HL-60/S4 (cell line): ENCODE data around the gene ATP6V0C.

Source experiments
- in situ Hi-C: fragments of 300-500 bp; cut with MboI; formaldehyde crosslinking; loops from 2 replicates; pipeline ENCODE4 v1.14.3; 2022; ENCODE audit warnings: low sequenced_read_pairs

ATP6V0C gene

DNA sequence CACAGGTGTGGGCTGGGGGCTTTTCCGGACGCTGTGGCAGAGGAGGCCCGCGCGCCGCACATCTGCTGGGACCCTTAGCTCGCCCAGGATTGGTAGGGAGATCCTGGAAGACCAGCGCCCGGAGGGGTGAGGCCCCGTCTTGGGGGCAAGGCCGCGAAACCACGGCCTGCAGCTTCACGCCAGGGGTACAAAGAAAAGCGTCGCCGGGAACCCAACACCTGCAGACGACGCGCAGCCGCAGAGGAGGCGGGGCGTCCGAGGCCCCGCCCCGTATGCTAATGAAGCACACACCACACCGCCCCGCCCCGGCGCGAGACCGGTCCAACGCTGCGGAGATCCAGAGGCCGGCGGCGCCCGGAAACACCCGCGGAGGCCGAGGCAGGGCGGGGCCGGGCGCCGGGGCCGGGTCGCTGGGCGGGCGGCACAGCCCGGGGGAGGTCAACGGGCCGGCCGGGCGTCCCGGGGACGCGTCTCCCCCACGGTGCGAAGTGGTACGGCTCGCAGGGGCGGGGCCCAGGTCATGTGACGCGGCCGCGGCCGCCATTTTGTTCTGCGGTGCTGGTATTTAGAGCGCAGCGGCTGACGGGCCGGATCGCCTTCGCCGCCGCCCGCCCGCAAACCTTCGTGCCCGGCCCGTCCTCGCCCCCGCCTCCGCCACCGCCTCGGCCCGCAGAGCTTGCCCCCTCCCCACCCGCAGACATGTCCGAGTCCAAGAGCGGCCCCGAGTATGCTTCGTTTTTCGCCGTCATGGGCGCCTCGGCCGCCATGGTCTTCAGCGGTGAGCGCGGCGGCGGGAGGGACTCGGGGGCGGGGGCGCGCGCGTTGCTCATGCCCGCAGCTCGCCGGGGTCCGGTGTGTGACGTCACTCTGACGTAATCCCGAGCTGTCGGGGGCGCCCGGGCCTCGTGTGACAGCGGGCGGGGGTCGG, at the start of gene ATP6V0C:
Gene ATP6V0C, plus strand, starts transcription at position 548 of the 928 bp plus-strand sequence. Its CDS starts 152 bp downstream, at position 700.
- in situ Hi-C loops, result no loop called here

DNA sequence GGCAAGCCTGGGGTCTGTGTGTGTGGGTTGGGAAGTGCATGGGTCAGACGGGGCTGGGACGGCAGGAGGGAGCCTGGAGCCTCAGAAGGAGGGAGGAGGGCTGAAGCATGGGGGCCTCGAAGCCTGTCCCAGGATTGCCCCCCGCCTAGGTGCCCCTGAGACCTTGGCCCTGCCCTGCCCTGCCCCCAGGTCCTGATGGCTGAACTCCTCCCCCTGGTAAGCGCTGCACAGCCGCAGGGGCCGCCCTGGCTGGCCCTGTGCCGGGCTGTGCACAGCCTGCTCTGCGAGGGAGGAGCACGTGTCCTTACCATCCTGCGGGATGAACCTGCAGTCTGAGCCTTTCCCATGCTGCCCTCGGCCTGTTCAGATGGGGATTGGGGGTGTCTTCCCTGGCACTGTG, 49.4 kb upstream of the ATP6V0C start:
- in situ Hi-C loops, result no loop called here

DNA sequence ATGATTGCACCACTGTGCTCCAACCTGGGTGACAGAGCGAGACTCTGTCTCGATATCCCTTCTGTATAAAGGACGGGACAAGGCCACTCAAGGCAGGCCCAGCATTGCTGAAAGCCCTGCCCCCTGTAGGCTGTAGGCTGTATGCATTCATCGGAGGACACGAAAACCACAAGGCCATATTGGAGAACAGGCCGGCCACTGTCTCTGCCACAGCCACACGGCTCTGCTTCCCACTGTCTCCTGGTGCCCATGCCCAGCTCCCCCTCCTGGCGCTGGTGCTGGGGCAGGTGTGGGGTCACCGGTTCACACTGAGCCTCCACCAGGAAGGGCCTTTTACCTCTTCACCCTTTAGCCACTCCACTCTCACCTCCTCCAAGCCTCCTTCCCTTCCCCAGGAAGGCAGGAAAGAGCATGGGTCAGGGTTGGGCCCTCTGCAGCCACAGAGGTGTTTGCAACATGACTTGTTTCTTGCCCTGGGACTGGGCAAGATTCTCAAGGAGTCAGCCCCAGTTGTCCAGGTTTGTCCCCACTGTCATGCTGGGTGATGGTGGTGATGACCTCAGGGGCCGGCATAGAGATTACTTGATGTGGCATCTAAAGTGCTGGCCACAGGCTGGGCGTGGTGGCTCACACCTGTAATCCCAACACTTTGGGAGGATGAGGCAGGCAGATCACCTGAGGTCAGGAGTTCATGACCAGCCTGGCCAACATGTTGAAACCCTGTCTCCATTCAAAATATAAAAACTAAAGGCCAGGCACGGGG, 47.9 kb upstream of the ATP6V0C start:
- in situ Hi-C loops, result no loop called here

DNA sequence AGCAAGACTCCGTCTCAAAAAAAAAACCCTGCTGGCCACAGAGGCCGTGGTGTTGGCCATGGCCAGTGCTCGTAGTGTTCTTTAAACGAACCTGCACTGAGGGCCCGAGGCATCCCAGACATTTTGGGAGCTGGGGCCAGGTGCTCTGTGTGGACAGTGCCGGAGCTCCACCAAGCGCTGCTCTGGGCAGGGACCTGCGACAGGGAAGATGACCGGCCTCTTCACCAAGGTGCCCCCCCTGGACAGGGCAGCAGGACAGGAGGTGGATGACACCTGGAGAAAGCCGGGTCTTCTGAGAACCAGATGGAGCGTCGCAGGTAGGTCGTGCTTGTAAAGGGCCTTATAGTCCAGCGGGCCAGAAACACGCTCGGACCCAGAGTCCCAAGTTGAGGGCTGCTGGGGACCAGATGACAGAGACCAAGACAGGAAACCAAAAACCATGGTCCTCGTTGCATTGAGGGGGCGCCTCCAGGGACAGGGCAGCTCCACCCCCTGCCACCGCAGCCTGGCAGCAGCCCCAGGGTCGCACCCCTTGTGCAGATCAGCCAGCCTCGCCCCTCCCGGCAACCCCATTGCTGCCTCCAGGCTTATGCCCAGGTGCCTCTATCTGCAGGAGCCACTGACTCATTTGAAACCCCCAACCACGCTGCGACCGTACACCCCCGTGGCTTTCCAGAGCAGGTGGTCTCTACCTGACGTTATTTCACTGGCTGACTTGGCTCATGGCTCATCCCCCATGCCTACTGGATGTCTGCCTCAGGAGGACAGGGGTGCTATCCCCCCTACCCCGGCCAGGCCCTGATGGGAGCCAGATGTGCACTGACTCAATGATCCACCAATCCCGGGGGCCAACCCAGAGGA, 46.9 kb upstream of the ATP6V0C start:
- in situ Hi-C loops, result no loop called here

DNA sequence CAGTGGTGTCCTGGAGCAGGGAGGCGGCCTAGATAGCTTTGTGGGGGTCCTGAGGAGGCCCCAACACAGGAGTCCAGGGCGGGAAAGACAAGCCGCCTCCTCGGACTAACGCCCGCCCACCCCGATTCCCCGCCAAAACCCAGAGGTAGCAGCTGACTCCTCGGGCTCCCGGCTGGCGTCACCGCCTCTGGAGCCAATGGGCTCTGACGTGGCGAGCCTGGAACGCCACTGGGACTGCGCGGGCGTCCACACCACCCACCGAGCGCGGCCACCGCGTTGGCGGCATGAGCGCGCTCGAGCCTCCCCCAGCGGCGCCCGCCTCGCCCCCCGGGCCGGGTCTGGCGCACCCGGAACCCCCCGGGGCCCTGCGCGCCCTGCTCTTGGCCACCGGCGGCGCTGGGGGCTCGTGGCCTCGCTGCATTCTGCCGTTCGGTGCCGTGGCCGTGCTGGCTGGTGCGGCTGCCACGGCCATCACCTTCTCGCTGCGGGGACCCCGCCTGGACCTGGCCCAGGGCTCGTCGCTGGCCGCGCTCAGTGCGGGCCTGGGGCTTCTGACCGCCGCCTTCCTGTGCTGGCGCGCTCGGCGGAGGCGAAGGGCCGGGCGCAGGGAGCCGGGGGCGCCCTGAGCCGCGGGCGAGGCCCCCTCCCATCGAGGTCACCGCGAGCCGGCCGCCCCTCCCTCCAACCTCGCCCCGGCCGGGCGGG, 46.1 kb upstream of the ATP6V0C start:
- in situ Hi-C loops, result no loop called here

DNA sequence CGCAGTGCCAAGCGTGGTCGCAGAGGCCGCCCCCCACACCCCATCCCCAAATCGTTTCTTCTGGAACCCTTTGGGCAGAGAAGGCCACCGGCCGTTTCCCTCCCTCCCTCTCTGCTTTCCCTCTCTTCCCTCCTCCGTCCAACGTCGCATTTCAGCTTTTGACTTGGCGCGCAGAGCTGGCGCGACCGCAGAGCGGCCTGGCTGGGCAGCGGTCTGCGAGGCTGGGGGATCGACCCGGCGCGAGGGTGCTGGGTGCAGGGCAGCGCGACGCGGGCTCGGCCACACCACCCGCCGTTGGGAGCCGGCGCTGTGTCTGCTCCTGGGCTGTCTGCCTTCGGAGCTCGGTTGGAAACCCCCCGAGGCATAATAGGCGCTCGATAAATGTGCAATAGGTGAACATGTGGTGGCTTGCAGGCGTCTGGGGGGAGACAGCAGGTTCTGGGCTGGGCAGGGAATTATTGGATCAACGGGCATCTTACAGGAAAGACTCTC, 45.5 kb upstream of the ATP6V0C start:
- in situ Hi-C loops, result no loop called here

DNA sequence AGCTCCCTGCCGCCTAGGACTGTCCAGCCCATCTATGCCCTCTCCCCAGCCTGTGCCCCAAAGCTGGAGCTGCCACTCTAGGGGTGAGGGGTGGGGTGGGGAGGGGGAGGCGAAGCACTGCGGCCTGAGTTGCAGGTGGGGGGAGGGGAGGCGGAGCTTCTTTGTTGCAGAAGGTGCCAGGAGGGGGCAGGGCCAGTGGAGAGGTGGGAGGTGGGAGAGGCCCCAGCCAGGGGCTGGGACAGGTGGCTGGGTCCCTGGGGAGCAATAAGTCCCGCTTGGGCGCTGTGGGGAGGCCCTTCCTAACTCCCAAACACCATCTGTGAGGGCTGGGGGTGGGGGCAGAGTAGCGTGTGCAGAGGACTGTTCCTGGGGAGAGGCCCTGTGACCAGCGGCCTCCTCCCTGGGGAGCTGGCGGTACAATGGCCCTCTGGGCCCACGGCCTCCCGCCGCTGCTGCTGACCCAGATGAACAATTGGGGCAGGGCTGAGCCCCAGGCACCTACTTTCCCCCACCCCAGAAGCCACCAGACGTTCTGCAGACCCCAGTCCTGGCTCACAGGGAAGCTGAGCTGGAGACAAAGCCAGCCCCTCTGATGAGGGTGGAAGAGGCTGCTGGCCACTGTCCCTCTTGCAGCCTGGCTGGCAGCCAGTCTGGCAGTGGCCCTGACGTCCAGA, 44.9 kb upstream of the ATP6V0C start:
- in situ Hi-C loops, result no loop called here

DNA sequence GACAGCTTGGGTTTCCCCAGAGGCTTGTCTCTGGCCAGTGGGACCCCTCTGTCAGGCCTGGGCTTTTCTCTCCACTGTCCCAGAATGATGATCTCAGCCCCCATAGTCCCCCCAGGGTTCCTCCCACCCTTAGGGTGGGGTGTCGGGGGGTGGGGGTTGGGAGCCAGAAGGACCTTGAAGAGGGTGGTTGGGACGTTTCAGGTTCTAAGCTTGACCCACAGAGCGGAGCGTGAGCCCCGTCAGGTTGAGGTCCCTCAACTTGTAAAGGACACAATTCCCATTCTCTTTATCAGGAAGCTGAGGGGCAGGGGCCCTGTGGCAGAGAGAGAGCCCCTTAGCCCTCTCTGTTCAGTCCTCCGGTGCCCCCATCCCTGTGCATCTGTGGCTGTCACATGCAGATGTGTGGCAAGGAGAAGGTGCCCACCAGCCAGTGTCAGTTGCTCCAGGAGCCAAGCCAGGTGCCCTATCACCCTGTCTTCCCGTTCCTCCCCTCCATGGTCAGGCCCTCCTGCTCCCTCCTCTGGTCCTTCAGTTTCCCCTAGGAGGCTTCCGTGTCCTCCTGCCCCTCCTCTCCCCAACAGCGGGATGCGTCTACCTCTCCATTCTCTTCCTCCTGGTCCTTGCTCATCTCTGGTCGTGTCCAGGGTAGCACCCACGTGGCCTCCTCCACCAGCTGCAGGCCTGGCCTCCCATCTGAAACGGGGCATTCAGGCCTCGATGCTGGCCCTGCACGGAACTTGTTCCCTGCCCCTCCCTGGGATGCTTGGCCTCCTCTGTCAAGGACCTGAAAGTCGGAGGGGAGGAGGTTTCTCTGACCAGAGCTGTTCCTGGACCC, 44.1 kb upstream of the ATP6V0C start:
- in situ Hi-C loops, result no loop called here

DNA sequence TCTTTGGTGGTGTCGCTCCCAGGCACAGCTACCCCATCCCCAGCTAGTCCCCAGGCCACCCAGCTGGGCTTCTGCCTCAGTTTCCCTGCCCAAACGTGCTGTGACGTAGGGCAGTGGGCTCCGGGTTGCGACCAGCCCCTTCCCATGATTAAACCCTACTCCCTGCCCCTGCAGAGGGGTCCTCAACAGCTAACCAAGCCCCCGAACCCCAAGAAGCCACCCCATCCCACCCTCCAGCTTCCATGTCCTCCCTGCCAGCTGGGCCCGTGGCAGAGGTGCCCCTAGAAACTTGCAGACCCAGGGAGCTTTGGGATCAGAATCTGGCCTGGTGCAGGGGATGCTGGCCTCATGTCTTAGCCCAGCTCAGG, 43.5 kb upstream of the ATP6V0C start:
- in situ Hi-C loops, result no loop called here

DNA sequence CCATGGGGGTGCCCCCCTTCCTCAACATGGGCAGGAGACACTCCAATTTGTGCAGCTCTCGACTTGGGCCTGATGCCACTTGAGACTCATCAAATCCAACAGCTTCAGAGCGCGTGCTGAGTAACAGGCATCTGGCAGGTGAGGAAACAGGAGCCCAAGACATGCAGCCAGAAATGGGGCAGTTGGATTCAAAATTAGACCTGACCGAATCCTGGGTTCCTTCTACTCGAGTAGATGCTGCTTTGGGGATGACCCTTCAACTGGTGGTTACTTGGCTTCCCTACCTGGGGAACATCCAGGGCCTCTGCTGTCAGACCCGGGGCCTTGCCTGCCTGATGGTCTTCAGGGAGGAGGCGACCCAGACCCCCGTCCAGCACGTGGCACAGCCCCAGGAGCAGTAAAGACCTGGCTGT, 43.1 kb upstream of the ATP6V0C start:
- in situ Hi-C loops, result no loop called here

DNA sequence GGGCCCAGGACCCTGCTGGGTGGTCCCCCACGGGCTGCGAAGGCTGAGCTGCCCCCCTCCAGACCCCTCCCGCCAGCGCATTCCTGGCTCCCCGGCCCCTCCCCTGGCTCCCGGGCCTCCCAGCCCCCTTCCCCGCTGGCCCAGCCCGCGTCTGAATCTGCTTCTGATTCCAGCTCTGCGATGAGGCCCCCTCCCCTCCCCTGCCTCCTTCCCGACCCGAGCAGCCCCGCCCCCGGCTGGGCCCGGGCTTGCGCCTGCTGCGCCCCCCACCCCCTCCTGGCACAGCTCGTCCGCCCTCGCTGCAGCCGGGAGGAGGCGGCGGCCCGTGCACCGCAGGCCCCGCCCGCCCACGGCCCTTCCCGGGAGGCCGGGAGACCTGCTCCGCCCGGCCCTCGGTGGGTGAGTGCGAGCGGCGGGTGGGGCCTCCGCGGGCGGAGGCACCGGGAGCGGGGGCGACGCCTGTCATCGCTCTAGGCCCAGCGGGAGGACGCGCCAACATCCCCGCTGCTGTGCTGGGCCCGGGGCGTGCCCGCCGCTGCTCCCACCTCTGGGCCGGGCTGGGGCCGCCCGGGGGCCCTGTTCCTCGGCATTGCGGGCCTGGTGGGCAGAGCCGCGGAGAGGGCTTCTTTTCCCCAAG, 42.6 kb upstream of the ATP6V0C start, which contains the start of gene NTN3:
Gene NTN3, plus strand, starts transcription at position 282 of the 637 bp plus-strand sequence. CDS start 405 bp downstream, outside the sequence.
- in situ Hi-C loops, result no loop called here

DNA sequence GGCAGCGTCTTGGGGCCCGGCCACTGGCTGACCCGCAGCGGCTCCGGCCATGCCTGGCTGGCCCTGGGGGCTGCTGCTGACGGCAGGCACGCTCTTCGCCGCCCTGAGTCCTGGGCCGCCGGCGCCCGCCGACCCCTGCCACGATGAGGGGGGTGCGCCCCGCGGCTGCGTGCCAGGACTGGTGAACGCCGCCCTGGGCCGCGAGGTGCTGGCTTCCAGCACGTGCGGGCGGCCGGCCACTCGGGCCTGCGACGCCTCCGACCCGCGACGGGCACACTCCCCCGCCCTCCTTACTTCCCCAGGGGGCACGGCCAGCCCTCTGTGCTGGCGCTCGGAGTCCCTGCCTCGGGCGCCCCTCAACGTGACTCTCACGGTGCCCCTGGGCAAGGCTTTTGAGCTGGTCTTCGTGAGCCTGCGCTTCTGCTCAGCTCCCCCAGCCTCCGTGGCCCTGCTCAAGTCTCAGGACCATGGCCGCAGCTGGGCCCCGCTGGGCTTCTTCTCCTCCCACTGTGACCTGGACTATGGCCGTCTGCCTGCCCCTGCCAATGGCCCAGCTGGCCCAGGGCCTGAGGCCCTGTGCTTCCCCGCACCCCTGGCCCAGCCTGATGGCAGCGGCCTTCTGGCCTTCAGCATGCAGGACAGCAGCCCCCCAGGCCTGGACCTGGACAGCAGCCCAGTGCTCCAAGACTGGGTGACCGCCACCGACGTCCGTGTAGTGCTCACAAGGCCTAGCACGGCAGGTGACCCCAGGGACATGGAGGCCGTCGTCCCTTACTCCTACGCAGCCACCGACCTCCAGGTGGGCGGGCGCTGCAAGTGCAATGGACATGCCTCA, 41.9 kb upstream of the ATP6V0C start:
- in situ Hi-C loops, result no loop called here

DNA sequence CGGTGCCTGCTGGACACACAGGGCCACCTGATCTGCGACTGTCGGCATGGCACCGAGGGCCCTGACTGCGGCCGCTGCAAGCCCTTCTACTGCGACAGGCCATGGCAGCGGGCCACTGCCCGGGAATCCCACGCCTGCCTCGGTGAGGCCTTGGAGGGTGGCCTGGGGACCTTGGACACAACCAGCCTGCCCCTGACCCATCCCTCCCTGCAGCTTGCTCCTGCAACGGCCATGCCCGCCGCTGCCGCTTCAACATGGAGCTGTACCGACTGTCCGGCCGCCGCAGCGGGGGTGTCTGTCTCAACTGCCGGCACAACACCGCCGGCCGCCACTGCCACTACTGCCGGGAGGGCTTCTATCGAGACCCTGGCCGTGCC, 41.3 kb upstream of the ATP6V0C start:
- in situ Hi-C loops, result no loop called here

DNA sequence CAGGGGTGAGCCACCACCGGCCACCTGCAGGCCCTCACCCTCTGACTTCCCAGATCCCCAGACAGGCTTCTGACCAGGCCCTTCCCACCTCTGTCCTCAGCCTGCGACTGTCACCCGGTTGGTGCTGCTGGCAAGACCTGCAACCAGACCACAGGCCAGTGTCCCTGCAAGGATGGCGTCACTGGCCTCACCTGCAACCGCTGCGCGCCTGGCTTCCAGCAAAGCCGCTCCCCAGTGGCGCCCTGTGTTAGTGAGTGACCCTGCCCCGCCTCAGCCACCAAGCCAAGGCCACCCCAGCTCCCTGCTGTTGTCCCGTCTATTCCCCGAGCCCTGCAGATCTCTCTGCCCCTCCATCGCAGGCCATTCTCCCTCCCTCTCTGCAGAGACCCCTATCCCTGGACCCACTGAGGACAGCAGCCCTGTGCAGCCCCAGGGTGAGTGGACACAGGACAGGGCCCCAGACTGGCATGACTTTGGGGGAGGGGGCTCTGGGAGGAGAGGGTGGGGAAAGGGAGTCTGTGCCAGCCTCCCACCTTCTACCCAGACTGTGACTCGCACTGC, 40.8 kb upstream of the ATP6V0C start:
- in situ Hi-C loops, result no loop called here

DNA sequence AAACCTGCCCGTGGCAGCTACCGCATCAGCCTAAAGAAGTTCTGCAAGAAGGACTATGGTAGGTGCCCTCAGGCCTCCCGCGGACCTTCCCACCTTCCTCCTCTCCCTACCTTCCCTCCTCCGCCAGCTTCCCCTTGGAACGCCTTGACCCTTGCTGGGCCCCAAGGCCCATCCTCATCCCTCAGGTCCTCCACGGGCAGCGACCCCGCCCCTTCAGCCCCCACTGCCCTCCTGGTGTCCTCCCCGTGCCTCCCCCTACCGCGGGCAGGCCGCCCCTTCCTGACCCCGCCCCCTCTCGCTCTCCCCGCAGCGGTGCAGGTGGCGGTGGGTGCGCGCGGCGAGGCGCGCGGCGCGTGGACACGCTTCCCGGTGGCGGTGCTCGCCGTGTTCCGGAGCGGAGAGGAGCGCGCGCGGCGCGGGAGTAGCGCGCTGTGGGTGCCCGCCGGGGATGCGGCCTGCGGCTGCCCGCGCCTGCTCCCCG, 40.3 kb upstream of the ATP6V0C start:
- in situ Hi-C loops, result no loop called here

DNA sequence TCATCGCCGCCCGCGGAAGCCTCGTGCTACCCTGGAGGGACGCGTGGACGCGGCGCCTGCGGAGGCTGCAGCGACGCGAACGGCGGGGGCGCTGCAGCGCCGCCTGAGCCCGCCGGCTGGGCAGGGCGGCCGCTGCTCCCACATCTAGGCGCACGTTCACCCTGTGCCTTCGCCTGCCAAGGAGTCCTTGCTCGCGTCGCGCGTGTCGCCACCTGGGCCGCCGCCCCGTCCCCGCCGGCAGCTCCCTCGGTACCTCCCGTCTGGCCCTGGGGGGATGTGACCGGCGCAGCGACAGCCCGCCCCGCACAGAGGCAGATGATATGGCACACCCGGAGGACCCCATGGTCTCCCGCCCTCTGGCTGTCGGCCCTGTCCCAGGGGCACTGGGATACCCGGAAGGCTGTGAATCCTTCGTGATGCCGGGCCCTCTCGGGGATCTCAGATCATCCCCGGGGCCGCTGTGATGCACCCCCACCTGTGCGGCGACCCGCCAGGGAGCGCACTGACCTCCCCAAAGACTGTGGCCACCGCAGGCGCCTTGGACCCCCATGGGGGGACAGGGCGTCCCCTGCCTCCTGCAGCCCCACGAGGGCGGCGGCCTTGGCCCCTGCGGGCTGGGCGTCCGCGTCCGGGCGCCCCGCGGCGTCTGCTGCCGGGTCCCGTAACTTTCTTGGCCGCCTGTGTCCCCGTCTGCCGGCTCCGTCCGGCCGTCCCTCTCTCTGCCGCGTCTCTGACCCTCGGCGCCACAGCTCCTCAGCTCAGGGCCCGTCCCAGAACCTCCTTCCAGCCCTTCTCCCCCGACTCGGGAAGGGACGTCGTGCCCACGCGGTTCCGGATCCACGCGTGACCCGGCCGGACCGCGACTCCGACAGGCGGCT, 39.5 kb upstream of the ATP6V0C start:
- in situ Hi-C loops, result no loop called here
